MCF 10A (cell line): ENCODE data around the gene SIRT7. TPM values are rescaled to one million over a fixed set of nuclear protein-coding genes. Genes with fewer than 3 reads are reported as not detected.

Experiments used
- BruUV-seq: library from RNA; stranded (reverse); fragments of 400-500 nt; replicated peaks from 2 replicates; lab custom pipeline; 2021; lab: Mats Ljungman, UMichigan
- CTCF ChIA-PET: fragments of 300-600 bp; sonication (Branson Sonifier 250); formaldehyde crosslinking; extraction: SDS; loops from one replicate; lab custom pipeline; 2021; ENCODE audit warnings: antibody characterized with exemption, inconsistent platforms; lab: Yijun Ruan, JAX
- POLR2A ChIA-PET: fragments of 300-600, 350-650 bp; sonication (Branson Sonifier 250); formaldehyde crosslinking; extraction: SDS; loops from one replicate; lab custom pipeline; 2020; ENCODE audit warnings: antibody characterized with exemption, inconsistent platforms; lab: Yijun Ruan, JAX
- DNase-seq: peaks from one replicate; pipeline ENCODE4 v3.0.0-alpha.2; 2018; ENCODE audit not compliant: unreplicated experiment
- H3K27ac Mint-ChIP-seq: one replicate; pipeline ENCODE4 v1.8.0; 2022; ENCODE audit warnings: mild to moderate bottlenecking, low read depth, mixed read lengths; ENCODE audit not compliant: unreplicated experiment
- H3K27me3 Mint-ChIP-seq: one replicate; pipeline ENCODE4 v1.8.0; 2022; ENCODE audit warnings: mixed read lengths; ENCODE audit not compliant: insufficient read depth, unreplicated experiment
- H3K36me3 Mint-ChIP-seq: one replicate; pipeline ENCODE4 v1.8.0; 2022; ENCODE audit warnings: mild to moderate bottlenecking, moderate library complexity, mixed read lengths; ENCODE audit not compliant: insufficient read depth, unreplicated experiment
- H3K4me1 Mint-ChIP-seq: one replicate; pipeline ENCODE4 v1.8.0; 2022; ENCODE audit warnings: mixed read lengths; ENCODE audit not compliant: insufficient read depth, unreplicated experiment
- H3K4me3 Mint-ChIP-seq: one replicate; pipeline ENCODE4 v1.8.0; 2022; ENCODE audit warnings: mild to moderate bottlenecking, moderate library complexity, mixed read lengths; ENCODE audit not compliant: unreplicated experiment
- H3K9me3 Mint-ChIP-seq: one replicate; pipeline ENCODE4 v1.8.0; 2022; ENCODE audit warnings: mixed read lengths; ENCODE audit not compliant: unreplicated experiment
- CTCF ChIP-seq: fragments of 200-600 bp; IDR thresholded peaks from one replicate; pipeline ENCODE4 v1.8.0; 2022; ENCODE audit warnings: antibody characterized with exemption, mild to moderate bottlenecking; ENCODE audit not compliant: unreplicated experiment
- intact Hi-C: fragments of 100-400 bp; cut with micrococcal nuclease; formaldehyde crosslinking; loops from 2 replicates; pipeline ENCODE4 v1.14.1; 2022
- total RNA-seq: library from RNA; stranded (reverse); gene quantifications from 2 replicates; pipeline ENCODE4 v1.2.3, GENCODE V29; 2022

The SIRT7 gene
- total RNA-seq, 1 experiment from 2014 or later, result 36.6 TPM

- no peaks in the 10 kb centered on the region for H3K9me3 Mint-ChIP-seq
- DNase-seq, result no peak
- H3K36me3 Mint-ChIP-seq, result peaks cover 7% of the 10 kb centered on the region
- CTCF ChIA-PET, result interaction anchor here (0.6 to 1.1 kb wide), 2 partner anchors 24 to 732 kb away, joined by 3 to 8 read pairs; no protein-coding TSS in a partner anchor
- TF ChIP-seq CTCF, result no peak
- BruUV-seq, result TSS peak; percentile 6
- intact Hi-C loops, result no loop called here
- POLR2A ChIA-PET, result interaction anchor here (1.0 kb wide), 1 partner anchor 56 kb away, joined by 3 read pairs; no protein-coding TSS in a partner anchor
- no peaks in the 10 kb centered on the region for H3K27me3 Mint-ChIP-seq
- peaks cover 11% of the 10 kb centered on the region for H3K4me1 Mint-ChIP-seq
- H3K4me3 Mint-ChIP-seq, result peak overlapping the region; percentile 75
- H3K27ac Mint-ChIP-seq, result no peak overlapping the region
Observed at GRCh38 chr17:81934850-81935708, 17.1 kb upstream of the SIRT7 start.

- Mint-ChIP-seq H3K9me3 (no peaks in the 10 kb centered on the region), H3K4me3 (no peak overlapping the region), H3K4me1 (peaks cover 11% of the 10 kb centered on the region), H3K27ac (no peak overlapping the region), H3K36me3 (peaks cover 7% of the 10 kb centered on the region), H3K27me3 (no peaks in the 10 kb centered on the region)
- BruUV-seq, result no TSS peak
- POLR2A ChIA-PET, result interaction anchor here (1.0 kb wide), 1 partner anchor 57 kb away, joined by 3 read pairs; no protein-coding TSS in a partner anchor
- DNase-seq, result no peak
- CTCF ChIA-PET, result interaction anchor here (0.5 to 1.8 kb wide), 4 partner anchors 25 to 733 kb away, joined by 3 to 8 read pairs (median 4); no protein-coding TSS in a partner anchor
- intact Hi-C loops, result no loop called here
- no peak for TF ChIP-seq CTCF
Observed at GRCh38 chr17:81934098-81934757, 16.3 kb upstream of the SIRT7 start.

GRCh38 chr17:81933178-81933699 is 15.3 kb upstream of the SIRT7 start:
- no peak overlapping the region for H3K27ac Mint-ChIP-seq

More at GRCh38 chr17:81933178-81933699, 15.3 kb upstream of the SIRT7 start:
- Mint-ChIP-seq H3K27me3 (no peaks in the 10 kb centered on the region), H3K36me3 (peaks cover 7% of the 10 kb centered on the region), H3K9me3 (no peaks in the 10 kb centered on the region), H3K4me3 (no peak overlapping the region), H3K4me1 (peaks cover 11% of the 10 kb centered on the region)
- BruUV-seq, result no TSS peak
- ChIA-PET CTCF (interaction anchor here (1.8 kb wide), 1 partner anchor 88 kb away, joined by 5 read pairs; no protein-coding TSS in a partner anchor), POLR2A (no interaction called here)
- no peak for TF ChIP-seq CTCF
- intact Hi-C loops, result no loop called here
- no peak for DNase-seq
